ENCODE data around the gene APBB1IP.
"Not testable (repeated sequence)": the region's sequence is repeated elsewhere in the genome, so short reads cannot be mapped to it uniquely, and the experiment has no call there.

APBB1IP gene

GRCh38 chr10:26566525-26567350 is 128.6 kb downstream of the APBB1IP start:
- no peak for DNase-seq (ENCODE audit: low read depth)

GRCh38 chr10:26567351-26567721 is 129.2 kb downstream of the APBB1IP start:
- no peak for DNase-seq (ENCODE audit: low read depth)

- no peak for DNase-seq (ENCODE audit: low read depth)
These were observed 133.5 kb downstream of the APBB1IP start for GRCh38 chr10:26571655-26572054.

- peak; percentile 28 for DNase-seq (ENCODE audit: low read depth)
These were observed 135.5 kb downstream of the APBB1IP start for GRCh38 chr10:26573674-26574073.

- DNase-seq (ENCODE audit: low read depth): no peak
These were observed 136.6 kb downstream of the APBB1IP start for GRCh38 chr10:26574783-26575182.

- DNase-seq (ENCODE audit: low read depth): peak; percentile 34
These were observed 140.2 kb downstream of the APBB1IP start for GRCh38 chr10:26578371-26578770.

- DNase-seq (ENCODE audit: low read depth): no peak
These were observed 141.3 kb downstream of the APBB1IP start for GRCh38 chr10:26579256-26580063.

- no peak for DNase-seq (ENCODE audit: low read depth)
These were observed 148.1 kb downstream of the APBB1IP start for GRCh38 chr10:26586211-26586610.

GRCh38 chr10:26588611-26589010 is 150.5 kb downstream of the APBB1IP start:
- no peak for DNase-seq (ENCODE audit: low read depth)

- not testable (repeated sequence) for DNase-seq (ENCODE audit: low read depth)
These were observed 151.7 kb downstream of the APBB1IP start for GRCh38 chr10:26589813-26590212.

- no peak for DNase-seq (ENCODE audit: low read depth)
These were observed 155.8 kb downstream of the APBB1IP start for GRCh38 chr10:26593896-26594295.

- peak; percentile 54 for DNase-seq (ENCODE audit: low read depth)
These were observed 165.1 kb downstream of the APBB1IP start for GRCh38 chr10:26603283-26603682.

- DNase-seq (ENCODE audit: low read depth): not testable (repeated sequence)
These were observed 166.4 kb downstream of the APBB1IP start for GRCh38 chr10:26604320-26605093.

- peak; percentile 22 for DNase-seq (ENCODE audit: low read depth)
These were observed 168.3 kb downstream of the APBB1IP start for GRCh38 chr10:26606389-26606877.

GRCh38 chr10:26612151-26612915 is 174.2 kb downstream of the APBB1IP start:
- DNase-seq (ENCODE audit: low read depth): no peak

Data from EH (cell line).